GM12873 (cell line): Measurements from ENCODE around the gene FOXJ1.
A peak's percentile ranks its signal among the peaks of the same experiment; 100 is the strongest.

Source experiments
- CTCF ChIP-seq: IDR thresholded peaks from 2 replicates; pipeline ENCODE4 v1.5.1; 2012; ENCODE audit warnings: low read depth, mild to moderate bottlenecking, moderate library complexity, low read length, control low read depth; ENCODE audit not compliant: insufficient read depth; ENCODE audit errors: missing control alignments

Gene FOXJ1

GRCh38 chr17:76091526-76092286 is 49.3 kb downstream of the FOXJ1 start:
- no peak for TF ChIP-seq CTCF

- TF ChIP-seq CTCF: no peak
Measured at GRCh38 chr17:76090517-76091129, 50.4 kb downstream of the FOXJ1 start.

- no peak for TF ChIP-seq CTCF
Measured at GRCh38 chr17:76089680-76090516, 51.1 kb downstream of the FOXJ1 start.

- no peak for TF ChIP-seq CTCF
Measured at GRCh38 chr17:76088868-76089576, 52.0 kb downstream of the FOXJ1 start.

GRCh38 chr17:76088041-76088867 is 52.8 kb downstream of the FOXJ1 start:
- TF ChIP-seq CTCF: peak; percentile 19

GRCh38 chr17:76087531-76087930 is 53.5 kb downstream of the FOXJ1 start:
- TF ChIP-seq CTCF: no peak
